GM20000 (cell line): ENCODE data around the gene DSCAM.

ENCODE experiments used
- DNase-seq: peaks from one replicate; pipeline ENCODE4 v3.0.0; 2012; ENCODE audit warnings: low spot score
- CTCF ChIP-seq: IDR thresholded peaks from 2 replicates; pipeline ENCODE4 v1.5.1; 2012; ENCODE audit warnings: mild to moderate bottlenecking, control low read depth; ENCODE audit errors: extremely low read depth, missing control alignments

The DSCAM gene

GRCh38 chr21:40668555-40669275, 178.2 kb downstream of the DSCAM start:
- no peak for TF ChIP-seq CTCF
- no peak for DNase-seq

GRCh38 chr21:40667967-40668366, 179.0 kb downstream of the DSCAM start:
- no peak for DNase-seq
- no peak for TF ChIP-seq CTCF

GRCh38 chr21:40662889-40663288, 184.1 kb downstream of the DSCAM start:
- DNase-seq, result no peak
- TF ChIP-seq CTCF, result no peak

GRCh38 chr21:40660461-40660860, 186.5 kb downstream of the DSCAM start:
- TF ChIP-seq CTCF, result no peak
- no peak for DNase-seq

GRCh38 chr21:40658311-40658710, 188.6 kb downstream of the DSCAM start:
- no peak for TF ChIP-seq CTCF
- no peak for DNase-seq

- TF ChIP-seq CTCF, result no peak
- DNase-seq, result no peak
Observed at GRCh38 chr21:40652436-40652835, 194.5 kb downstream of the DSCAM start.

GRCh38 chr21:40647706-40648105, 199.3 kb downstream of the DSCAM start:
- TF ChIP-seq CTCF, result no peak
- no peak for DNase-seq
